Measurements from ENCODE around the gene C4orf46.
"Not testable (repeated sequence)": the region's sequence is repeated elsewhere in the genome, so short reads cannot be mapped to it uniquely, and the experiment has no call there.

Gene C4orf46

GRCh38 chr4:158671665-158671914 is at the start of gene C4orf46:
Gene C4orf46, minus strand, starts transcription at chr4:158671887. Its CDS starts 86 bp downstream, at chr4:158671801.
- DNase-seq, result no peak

GRCh38 chr4:158715802-158716201 is 44.1 kb upstream of the C4orf46 start:
- DNase-seq, result no peak

DNA sequence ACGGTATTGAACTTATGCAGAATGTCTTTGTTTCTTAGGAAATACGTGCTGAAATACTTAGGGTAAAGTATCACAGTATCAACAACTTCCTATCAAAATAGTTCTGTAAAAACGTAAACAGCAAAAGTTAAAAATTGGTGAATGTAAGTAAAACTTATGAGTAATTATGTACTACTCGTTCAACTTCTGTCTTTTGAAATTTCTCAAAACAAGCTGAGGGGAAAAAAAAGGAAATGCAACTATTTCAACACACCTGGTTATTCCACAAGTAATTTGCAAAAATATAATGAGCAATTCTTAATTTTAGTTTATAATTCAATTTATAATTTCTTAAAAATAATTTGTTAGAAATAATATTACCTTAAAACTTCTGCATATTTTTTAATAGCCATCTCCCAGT is 43.2 kb upstream of the C4orf46 start:
- no peak for DNase-seq

GRCh38 chr4:158712622-158713021 is 40.9 kb upstream of the C4orf46 start:
- DNase-seq, result not testable (repeated sequence)

- DNase-seq, result peak in 1 of 3 experiments; percentile 10
Measured at GRCh38 chr4:158710814-158711213, 39.1 kb upstream of the C4orf46 start.

DNA sequence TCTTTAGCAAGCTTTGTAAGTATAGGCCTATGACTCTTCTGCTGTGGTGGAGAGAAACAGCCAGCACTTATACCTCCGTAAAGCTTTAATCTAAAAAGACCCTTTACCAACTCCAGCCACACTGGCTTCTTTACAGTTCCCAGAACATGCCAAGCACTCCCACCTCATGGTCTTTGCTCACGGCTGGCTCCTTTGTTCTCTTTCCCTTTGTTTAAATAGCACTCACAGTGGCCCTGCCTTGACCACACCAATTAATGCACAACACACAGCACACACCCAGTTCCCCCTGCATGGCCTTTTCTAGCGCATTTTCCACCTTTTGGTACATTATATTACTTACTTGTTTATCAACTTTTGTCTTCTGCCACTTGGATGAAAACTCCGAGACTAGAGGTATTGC is 32.6 kb upstream of the C4orf46 start:
- peak in 1 of 3 experiments; percentile 11 for DNase-seq

- DNase-seq, result no peak
Measured at GRCh38 chr4:158688813-158689212, 17.1 kb upstream of the C4orf46 start.

- peak in 2 of 3 experiments; percentile 8 to 56 for DNase-seq
Measured at GRCh38 chr4:158682066-158682465, 10.4 kb upstream of the C4orf46 start.

GRCh38 chr4:158681629-158682028 is 9.9 kb upstream of the C4orf46 start:
- DNase-seq, result peak in 1 of 3 experiments; percentile 56

GRCh38 chr4:158678767-158679166 is 7.1 kb upstream of the C4orf46 start:
- DNase-seq, result no peak

DNA sequence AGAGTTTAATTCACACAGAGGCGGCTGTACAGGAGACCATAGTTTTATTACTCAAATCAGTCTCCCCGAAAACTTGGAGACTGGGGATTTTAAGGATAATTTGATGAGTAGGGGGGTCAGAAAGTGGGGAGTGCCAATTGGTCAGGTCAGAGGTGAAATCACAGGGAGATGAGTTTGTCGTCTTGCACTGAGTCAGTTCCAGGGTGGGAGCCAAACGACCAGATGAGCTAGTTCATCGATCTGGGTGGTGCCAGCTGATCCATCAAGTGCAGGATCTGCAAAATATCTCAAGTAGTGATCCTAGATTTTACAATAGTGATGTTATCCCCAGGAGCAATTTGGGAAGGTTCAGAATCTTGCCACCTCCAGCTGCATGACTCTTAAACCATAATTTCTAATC is 4.4 kb upstream of the C4orf46 start:
- DNase-seq, result no peak

- DNase-seq, result no peak
Measured at GRCh38 chr4:158673633-158674032, 1.9 kb upstream of the C4orf46 start.

- DNase-seq, result peak; percentile 94 to 100 (median 99)
Measured at GRCh38 chr4:158671915-158672806, 474 bp upstream of the C4orf46 start, which contains the start of gene ETFDH. Gene ETFDH, plus strand, starts transcription at chr4:158672296. Its CDS starts 161 bp downstream, at chr4:158672457.

GRCh38 chr4:158670975-158671664 is 567 bp downstream of the C4orf46 start:
- peak; percentile 34 to 87 (median 80) for DNase-seq

GRCh38 chr4:158669310-158669709 is 2.4 kb downstream of the C4orf46 start:
- no peak for DNase-seq

- peak in 1 of 3 experiments; percentile 29 for DNase-seq
Measured at GRCh38 chr4:158667651-158668198, 4.0 kb downstream of the C4orf46 start.

DNA sequence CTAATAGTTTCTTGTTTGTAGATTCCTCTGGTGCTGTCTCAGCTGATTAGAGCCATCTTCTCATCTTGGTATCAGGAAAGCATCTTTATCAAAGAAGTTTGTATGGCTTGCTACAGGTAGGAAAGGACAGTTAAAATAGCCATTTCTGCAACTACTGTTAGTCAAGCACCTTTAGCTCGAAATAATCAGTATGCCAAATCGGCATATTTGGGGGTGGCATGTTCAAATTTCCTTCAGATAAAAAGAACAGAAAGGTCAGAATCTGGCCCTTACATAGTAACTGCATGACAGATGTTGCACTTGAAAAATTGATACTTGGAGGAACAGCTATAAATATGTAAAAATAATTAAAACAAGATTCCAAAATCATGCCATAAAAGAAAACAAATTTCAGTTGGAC is 4.8 kb downstream of the C4orf46 start:
- DNase-seq, result no peak

DNA sequence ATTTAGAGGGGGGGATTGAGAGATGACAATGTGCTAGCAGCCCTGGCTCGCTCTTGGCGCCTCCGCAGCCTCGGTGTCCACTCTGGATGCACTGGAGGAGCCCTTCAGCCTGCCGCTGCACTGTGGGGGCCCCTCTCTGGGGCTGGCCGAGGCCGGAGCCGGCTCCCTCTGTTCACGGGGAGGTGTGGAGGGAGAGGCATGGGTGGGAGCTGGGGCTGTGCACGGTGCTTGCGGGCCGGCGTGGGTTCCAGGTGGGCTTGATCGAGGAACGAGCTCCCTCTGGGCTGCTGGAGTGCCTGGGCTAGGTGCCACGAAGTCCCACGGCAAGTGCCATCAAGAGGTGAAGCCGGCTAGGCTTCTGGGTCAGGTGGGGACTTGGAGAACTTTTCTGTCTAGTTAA is 6.9 kb downstream of the C4orf46 start:
- no peak for DNase-seq

- DNase-seq, result not testable (repeated sequence)
Measured at GRCh38 chr4:158663707-158664625, 7.7 kb downstream of the C4orf46 start.

DNA sequence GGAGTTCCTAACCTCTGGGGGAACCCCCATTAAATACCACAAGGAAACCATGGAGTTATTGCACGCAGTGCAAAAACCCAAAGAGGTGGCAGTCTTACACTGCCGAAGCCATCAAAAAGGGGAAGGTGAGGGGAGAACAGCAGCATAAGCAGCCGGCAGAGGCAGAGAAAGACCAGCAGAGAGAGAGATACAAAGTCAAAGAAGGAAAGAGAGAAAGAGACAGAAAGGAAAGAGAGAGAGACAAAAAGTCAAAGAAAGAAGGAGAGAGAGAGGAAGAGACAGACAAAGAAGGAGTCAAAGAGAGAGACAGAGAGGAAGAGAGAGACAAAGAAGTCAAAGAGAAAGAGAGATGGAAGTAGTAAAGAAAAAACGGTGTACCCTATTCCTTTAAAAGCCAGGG is 8.4 kb downstream of the C4orf46 start:
- DNase-seq, result not testable (repeated sequence)

DNA sequence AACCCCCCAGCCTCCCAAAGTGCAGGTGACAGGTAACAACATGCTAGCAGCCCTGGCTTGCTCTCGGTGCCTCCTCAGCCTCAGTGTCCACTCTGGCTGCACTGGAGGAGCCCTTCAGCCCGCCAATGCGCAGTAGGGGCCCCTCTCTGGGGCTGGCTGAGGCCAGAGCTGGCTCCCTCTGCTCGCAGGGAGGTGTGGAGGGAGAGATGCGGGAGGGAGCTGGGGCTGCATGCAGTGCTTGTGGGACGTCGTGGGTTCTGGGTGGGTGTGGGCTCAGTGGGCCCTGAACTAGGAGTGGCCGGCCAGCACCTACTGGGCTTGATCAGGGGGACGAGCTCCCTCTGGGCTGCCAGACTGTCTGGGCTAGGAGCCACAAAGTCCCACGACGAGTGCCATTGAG is 14.4 kb downstream of the C4orf46 start:
- no peak for DNase-seq

GRCh38 chr4:158656439-158656838 is 15.2 kb downstream of the C4orf46 start:
- peak in 1 of 3 experiments; percentile 9 for DNase-seq

DNA sequence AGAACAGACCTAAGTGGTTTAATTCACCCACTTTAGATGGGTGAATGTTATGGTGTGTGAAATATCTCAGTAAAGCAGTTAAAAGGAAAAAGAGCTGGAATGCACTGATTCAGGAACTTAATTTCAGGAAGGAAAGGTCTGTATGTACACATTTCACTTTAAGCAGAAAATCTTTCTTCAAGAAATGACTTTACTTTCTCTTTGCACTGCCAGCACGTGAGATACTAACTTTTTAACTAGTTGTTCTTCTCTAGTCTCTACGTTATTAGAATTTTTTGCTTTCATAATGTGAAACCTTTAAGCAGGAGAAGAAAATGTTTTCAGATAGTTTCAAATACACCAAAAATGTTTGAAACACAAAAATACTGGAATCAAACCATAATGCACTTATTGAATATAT is 18.8 kb downstream of the C4orf46 start:
- DNase-seq, result no peak

Data from NCI-H1417 (cell line).